WI38 (cell line): Measurements from ENCODE around the gene MCRS1.

Experiments
- H3K4me3 ChIP-seq: 2 replicates; pipeline ENCODE4 v1.5.1; 2011; ENCODE audit warnings: low read depth, mild to moderate bottlenecking, control low read depth, low read length
- TF ChIP-seq, protein P1 (sequence below): IDR thresholded peaks from 2 replicates; pipeline ENCODE4 v1.5.1; 2012; ENCODE audit warnings: low read depth, mild to moderate bottlenecking, control low read depth, low read length

MCRS1 gene

GRCh38 chr12:49604856-49605255, 36.9 kb upstream of the MCRS1 start:
- TF ChIP-seq, protein P1, sequence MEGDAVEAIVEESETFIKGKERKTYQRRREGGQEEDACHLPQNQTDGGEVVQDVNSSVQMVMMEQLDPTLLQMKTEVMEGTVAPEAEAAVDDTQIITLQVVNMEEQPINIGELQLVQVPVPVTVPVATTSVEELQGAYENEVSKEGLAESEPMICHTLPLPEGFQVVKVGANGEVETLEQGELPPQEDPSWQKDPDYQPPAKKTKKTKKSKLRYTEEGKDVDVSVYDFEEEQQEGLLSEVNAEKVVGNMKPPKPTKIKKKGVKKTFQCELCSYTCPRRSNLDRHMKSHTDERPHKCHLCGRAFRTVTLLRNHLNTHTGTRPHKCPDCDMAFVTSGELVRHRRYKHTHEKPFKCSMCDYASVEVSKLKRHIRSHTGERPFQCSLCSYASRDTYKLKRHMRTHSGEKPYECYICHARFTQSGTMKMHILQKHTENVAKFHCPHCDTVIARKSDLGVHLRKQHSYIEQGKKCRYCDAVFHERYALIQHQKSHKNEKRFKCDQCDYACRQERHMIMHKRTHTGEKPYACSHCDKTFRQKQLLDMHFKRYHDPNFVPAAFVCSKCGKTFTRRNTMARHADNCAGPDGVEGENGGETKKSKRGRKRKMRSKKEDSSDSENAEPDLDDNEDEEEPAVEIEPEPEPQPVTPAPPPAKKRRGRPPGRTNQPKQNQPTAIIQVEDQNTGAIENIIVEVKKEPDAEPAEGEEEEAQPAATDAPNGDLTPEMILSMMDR, result no peak
- H3K4me3 ChIP-seq, result no peak overlapping the region

DNA sequence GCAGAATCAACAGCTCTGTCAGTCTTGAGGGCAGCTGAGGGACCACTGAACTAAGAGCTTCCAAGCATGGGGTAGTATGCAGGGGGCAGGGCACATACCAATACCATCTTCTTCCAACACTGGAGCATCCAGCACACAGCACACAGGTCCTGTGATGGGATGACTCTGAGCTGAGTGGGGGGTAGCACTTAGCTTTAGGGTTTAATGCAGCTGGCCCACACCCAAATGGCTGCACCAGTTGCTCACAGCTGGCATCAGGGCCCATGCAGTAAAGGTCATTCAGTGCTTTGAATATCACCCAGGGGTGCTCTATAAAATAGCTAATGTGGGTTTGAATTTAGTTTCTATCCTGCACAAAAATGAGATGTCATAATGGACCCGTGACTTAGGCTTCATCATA, 35.8 kb upstream of the MCRS1 start:
- TF ChIP-seq, protein P1, result no peak
- H3K4me3 ChIP-seq, result no peak overlapping the region

DNA sequence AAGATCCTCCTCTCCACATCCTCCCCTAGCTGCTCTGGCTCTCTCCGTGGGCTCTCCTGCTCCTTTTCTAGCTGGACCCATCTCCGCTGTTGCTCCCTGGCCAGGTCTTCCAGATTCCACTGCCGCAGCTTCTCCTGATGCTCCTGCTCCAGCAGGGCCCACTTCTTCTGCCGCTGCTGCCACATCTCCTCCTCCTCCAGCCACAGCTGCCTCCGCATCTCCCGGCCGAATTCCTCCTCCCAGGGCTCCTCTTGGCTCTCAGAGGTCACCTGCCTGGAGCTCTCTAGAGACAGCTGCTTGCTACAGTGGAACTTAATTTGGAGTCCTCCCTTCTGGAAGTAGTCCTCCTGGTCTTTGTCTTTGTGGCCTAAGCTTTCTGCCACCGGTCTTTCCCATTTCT, 32.0 kb upstream of the MCRS1 start:
- no peak overlapping the region for H3K4me3 ChIP-seq
- TF ChIP-seq, protein P1, result no peak

GRCh38 chr12:49598527-49598926, 30.6 kb upstream of the MCRS1 start:
- H3K4me3 ChIP-seq, result no peak overlapping the region
- TF ChIP-seq, protein P1, result no peak

DNA sequence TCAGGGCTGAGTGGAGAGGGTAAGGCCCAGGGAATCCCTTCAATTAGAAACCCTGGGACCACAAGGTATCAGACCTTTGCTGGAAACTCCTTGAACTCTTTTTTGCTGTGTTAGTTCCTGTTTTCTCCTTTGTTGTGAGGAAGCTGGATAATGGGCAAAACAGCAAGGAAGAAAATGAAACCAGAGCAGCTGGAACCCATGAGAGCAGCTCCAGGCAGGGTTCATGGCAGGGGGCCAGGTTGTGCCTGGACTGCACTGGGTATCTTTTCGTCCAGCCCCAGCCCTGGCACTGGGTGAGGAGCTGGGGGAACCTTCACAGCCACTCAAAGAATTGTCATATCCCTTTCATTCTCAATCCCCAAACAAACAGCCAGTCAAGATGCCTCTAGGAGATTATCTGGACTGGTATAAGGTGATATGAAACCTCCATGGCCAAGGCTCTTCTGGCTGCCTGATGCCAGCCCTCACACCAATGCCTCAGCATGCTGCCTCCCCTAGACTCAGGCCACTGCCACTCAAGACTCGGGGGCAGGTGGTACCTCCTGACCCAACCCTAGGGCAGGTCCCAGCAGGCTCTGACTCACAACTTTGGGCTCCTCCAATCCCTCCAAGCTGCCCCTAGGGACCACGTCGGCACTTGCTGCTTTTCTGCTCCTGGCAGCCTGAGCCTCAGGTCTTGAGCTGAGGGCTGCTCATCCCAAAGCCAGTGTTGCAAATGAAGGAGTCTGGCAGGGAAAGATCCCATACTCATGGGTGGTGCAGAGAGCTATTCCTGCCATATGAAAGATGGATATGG, 21.0 kb upstream of the MCRS1 start:
- TF ChIP-seq, protein P1, result no peak
- H3K4me3 ChIP-seq, result no peak overlapping the region

DNA sequence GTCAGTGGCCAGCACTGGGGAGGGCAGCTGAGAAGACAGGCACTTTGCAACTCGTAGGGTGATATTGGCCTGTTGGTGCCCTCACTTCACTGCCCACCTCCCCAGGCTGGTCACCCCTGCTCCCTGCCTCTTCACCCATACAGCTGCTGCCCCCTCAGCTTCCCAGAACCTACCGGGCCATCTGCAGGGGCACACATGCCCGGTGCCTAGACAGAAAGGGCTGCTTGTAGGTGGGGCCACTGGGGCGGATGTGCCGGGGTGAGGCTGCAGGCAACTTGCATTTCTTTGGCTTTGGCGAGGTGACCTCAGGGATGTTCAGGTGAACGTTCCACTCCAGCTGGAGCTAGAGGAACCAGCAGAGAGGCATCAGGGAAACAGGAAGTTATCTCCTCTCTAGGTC, 20.3 kb upstream of the MCRS1 start:
- TF ChIP-seq, protein P1, result no peak

DNA sequence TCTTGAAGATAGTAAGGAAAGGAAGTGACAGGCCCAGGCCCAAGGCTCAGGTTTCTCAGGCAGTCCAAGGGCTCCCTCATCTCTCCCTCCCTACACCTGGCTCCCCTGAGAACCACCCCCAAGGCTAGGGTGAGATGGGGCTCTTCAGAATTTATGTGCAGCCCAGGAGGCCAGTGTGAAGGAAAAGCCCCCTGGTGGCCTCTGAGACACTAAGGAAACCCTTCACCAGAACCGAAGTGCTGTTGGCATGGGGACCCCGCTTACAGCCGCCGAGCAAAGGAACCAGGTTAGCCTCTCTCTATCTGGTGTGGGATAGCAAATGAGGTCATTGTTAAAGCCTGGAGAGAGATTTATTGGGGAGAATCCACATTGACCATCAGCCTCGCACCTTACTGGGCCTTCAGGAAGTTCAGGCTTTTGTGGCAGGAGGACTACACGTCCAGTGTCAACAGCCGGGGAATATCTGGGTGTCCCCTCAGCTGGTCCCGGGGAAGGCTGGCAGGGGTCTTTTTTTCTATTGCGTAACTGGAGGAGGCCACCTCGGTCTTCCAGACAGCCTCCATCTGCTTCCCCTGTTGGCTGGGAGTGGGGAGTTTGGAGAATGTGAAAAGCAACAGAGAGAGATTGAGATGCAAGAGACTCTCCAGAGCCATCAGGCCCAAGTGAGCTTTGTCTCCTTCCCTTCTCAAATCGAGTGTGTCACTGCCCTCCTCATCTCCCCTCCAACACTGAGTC, 19.4 kb upstream of the MCRS1 start:
- H3K4me3 ChIP-seq, result no peak overlapping the region
- TF ChIP-seq, protein P1, result no peak

More for the DNA sequence above, 20.3 kb upstream of the MCRS1 start:
- H3K4me3 ChIP-seq, result no peak overlapping the region
